ENCODE data around the gene TRIM64.
"Not testable (repeated sequence)": the region's sequence is repeated elsewhere in the genome, so short reads cannot be mapped to it uniquely, and the experiment has no call there.

Gene TRIM64

GRCh38 chr11:89965737-89966136 lies at the start of gene TRIM64:
TRIM64 (plus strand) TSS chr11:89966037; CDS start chr11:89968504, 2,467 bp downstream.
- DNase-seq (ENCODE audit: low spot score), result not testable (repeated sequence)

- no peak for DNase-seq (ENCODE audit: low spot score)
Measured at GRCh38 chr11:89922195-89922660, 43.6 kb upstream of the TRIM64 start, which contains the start of gene TRIM49D1. TRIM49D1 (minus strand) TSS chr11:89922245; CDS start chr11:89917710, 4,535 bp downstream.

- not testable (repeated sequence) for DNase-seq (ENCODE audit: low spot score)
Measured at GRCh38 chr11:89923764-89924163, 42.1 kb upstream of the TRIM64 start, which contains the start of gene TRIM49D2. TRIM49D2 (plus strand) TSS chr11:89924064; CDS start chr11:89926762, 2,698 bp downstream.

- DNase-seq (ENCODE audit: low spot score), result not testable (repeated sequence)
Measured at GRCh38 chr11:89960833-89961232, 5.0 kb upstream of the TRIM64 start.
